Upper lobe of left lung (tissue), 4 donors: ENCODE results near the gene PRND.
"Not testable (repeated sequence)": the region's sequence is repeated elsewhere in the genome, so short reads cannot be mapped to it uniquely, and the experiment has no call there.

ENCODE experiments used
- EP300 ChIP-seq, 4 donors: sonication (generic); formaldehyde crosslinking; IDR thresholded peaks; one replicate each; pipeline ENCODE4 v1.5.1; 2017; ENCODE audit warnings: antibody characterized with exemption in 4 of 4, control low read depth in 2 of 4
- POLR2AphosphoS5 ChIP-seq, 2 donors: sonication (generic); formaldehyde crosslinking; IDR thresholded peaks; one replicate each; pipeline ENCODE4 v1.5.1; 2017; ENCODE audit warnings: antibody characterized with exemption in 2 of 2
- TF ChIP-seq, protein P1 (sequence below), 6 experiments: fragments of 450-650 bp in 4 of 6; fragments of 200-600 bp in 2 of 6; sonication (generic) in 2 of 6; IDR thresholded peaks; one replicate each; pipeline ENCODE4 v1.5.1; 2016 to 2019; ENCODE audit warnings: antibody characterized with exemption in 6 of 6

DNA sequence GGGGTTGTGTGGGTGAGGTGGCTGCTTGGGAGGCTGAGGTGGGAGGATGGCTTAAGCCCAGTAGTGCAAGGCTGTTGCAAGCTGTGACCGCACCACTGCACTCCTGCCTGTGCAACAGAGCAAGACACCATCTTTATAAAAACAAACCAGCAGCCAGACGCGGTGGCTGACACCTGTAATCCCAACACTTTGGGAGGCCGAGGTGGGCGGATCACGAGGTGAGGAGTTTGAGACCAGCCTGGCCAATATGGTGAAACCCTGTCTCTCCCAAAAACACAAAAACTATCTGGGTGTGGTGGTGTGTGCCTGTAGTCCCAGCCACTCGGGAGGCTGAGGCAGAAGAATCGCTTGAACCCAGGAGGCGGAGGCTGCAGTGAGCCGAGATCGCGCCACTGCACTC is 14.8 kb upstream of the PRND start:
- TF ChIP-seq POLR2AphosphoS5, EP300 (IDR thresholded peaks at IDR 0.05): not testable (repeated sequence)
- TF ChIP-seq, protein P1, sequence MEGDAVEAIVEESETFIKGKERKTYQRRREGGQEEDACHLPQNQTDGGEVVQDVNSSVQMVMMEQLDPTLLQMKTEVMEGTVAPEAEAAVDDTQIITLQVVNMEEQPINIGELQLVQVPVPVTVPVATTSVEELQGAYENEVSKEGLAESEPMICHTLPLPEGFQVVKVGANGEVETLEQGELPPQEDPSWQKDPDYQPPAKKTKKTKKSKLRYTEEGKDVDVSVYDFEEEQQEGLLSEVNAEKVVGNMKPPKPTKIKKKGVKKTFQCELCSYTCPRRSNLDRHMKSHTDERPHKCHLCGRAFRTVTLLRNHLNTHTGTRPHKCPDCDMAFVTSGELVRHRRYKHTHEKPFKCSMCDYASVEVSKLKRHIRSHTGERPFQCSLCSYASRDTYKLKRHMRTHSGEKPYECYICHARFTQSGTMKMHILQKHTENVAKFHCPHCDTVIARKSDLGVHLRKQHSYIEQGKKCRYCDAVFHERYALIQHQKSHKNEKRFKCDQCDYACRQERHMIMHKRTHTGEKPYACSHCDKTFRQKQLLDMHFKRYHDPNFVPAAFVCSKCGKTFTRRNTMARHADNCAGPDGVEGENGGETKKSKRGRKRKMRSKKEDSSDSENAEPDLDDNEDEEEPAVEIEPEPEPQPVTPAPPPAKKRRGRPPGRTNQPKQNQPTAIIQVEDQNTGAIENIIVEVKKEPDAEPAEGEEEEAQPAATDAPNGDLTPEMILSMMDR (IDR thresholded peaks at IDR 0.05), result not testable (repeated sequence)
